Loucy (cell line): Measurements from ENCODE around the gene OGDH.

ENCODE experiments used
- CTCF ChIP-seq: fragments of 200-600 bp; sonication (generic); conservative IDR thresholded peaks from 2 replicates; pipeline ENCODE4 v1.5.1; 2014; ENCODE audit warnings: mild to moderate bottlenecking, antibody characterized with exemption, low read length
- EZH2phosphoT487 ChIP-seq: fragments of 200-600 bp; IDR thresholded peaks from 2 replicates; pipeline ENCODE4 v1.6.1; 2018; ENCODE audit warnings: antibody characterized with exemption, mild to moderate bottlenecking, moderate library complexity, borderline replicate concordance

DNA sequence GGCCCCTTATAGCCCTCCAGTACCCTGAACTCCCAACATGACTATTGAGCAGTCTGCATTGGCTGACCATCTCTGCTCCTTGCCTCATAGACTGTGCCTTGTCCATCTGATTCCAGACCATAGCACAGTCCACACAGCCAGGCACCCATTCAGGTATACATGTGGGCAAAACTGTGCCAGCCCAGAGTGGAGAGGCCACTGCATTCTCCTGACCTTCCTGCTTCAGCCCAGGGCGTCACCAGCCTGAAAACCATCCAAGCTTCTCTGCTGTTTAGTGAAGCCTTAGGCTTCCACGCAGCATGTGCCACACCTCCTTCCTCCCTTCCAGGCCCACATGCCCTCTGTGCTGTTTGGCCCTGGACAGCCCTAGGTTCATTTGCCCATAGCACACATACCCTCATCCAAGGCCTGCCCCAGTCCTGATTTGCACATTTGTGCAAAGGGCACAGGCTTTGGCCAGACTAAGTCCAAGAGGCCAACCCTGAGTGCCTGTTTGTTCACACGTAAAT, 43.2 kb upstream of the OGDH start:
- TF ChIP-seq CTCF (no peak), EZH2phosphoT487 (no peak)
